ENCODE measurements around the gene TES. TPM values are rescaled to one million over a fixed set of nuclear protein-coding genes. Genes with fewer than 3 reads are reported as not detected.

The TES gene
- total and polyA plus RNA-seq, 9 of the 15 experiments (the other 6 are each of a cell fraction or from before 2014, with no cell fraction given), result 20.7 to 61.6 (median 53.8) TPM

DNA sequence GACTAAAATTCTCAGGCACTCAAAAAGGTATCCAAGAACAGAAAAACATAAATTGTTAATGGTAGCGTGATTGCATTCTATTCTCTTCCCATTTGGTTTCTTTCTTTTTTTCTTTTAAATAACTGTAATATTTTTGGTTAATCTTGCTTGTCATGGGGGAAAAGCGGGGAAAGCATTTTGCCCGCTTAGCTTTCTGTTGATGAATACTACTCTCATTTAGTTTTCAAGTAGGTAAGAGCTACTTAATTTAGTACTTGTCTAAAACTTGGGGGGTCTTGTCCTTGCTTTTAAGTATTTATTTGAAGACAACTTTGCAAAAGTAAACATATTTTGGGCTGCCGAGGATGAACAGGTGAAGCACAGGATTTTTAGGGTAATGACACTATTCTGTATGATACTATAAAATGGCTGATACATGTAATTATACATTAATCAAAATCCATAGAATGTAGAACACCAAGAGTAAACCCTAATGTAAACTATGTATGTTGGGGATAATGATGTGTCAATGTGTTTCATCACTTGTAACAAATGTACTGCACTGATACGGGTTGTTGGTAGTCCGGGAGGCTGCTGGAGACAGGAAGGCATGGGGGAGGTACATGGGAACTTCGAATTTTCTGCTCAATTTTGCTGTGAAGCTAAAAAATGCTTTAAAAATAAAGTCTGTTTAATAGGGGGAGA is 1.7 kb downstream of the TES start (continued):
- TF ChIP-seq, protein P1, sequence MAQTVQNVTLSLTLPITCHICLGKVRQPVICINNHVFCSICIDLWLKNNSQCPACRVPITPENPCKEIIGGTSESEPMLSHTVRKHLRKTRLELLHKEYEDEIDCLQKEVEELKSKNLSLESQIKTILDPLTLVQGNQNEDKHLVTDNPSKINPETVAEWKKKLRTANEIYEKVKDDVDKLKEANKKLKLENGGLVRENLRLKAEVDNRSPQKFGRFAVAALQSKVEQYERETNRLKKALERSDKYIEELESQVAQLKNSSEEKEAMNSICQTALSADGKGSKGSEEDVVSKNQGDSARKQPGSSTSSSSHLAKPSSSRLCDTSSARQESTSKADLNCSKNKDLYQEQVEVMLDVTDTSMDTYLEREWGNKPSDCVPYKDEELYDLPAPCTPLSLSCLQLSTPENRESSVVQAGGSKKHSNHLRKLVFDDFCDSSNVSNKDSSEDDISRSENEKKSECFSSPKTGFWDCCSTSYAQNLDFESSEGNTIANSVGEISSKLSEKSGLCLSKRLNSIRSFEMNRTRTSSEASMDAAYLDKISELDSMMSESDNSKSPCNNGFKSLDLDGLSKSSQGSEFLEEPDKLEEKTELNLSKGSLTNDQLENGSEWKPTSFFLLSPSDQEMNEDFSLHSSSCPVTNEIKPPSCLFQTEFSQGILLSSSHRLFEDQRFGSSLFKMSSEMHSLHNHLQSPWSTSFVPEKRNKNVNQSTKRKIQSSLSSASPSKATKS (CRISPR knock-in tag; IDR thresholded peaks at IDR 0.05), result no peak
- peak; percentile 70 for TF ChIP-seq SOX6 (IDR thresholded peaks at IDR 0.05)
- TF ChIP-seq ZNF449 (CRISPR knock-in tag; IDR thresholded peaks at IDR 0.05), result no peak
- TF ChIP-seq CREBBP (IDR thresholded peaks at IDR 0.05; ENCODE audit: low read depth, low read length), result no peak
- no peak for TF ChIP-seq NCOA2 (IDR thresholded peaks at IDR 0.05; ENCODE audit: partially characterized antibody in 2 of 2)
- TF ChIP-seq EP300 (IDR thresholded peaks at IDR 0.05; ENCODE audit: low read length), result peak; percentile 90
- no peak for TF ChIP-seq STAG1 (CRISPR knock-in tag; IDR thresholded peaks at IDR 0.05; ENCODE audit: borderline replicate concordance)
- peak; percentile 64; the same call in 1 of the 2 replicates for TF ChIP-seq SMARCE1 (IDR thresholded peaks at IDR 0.05)
- no peak for TF ChIP-seq HOXB6 (CRISPR knock-in tag; IDR thresholded peaks at IDR 0.05; ENCODE audit: borderline replicate concordance)
- no peak for TF ChIP-seq SMC3 (conservative IDR thresholded peaks at IDR 0.05; ENCODE audit: insufficient read depth, low read depth, low read length)
- TF ChIP-seq NFYB (IDR thresholded peaks at IDR 0.05; ENCODE audit: extremely low read depth, insufficient read length), result no peak
- TF ChIP-seq DACH1 (IDR thresholded peaks at IDR 0.05; ENCODE audit: partially characterized antibody), result no peak
- TF ChIP-seq, protein P2, sequence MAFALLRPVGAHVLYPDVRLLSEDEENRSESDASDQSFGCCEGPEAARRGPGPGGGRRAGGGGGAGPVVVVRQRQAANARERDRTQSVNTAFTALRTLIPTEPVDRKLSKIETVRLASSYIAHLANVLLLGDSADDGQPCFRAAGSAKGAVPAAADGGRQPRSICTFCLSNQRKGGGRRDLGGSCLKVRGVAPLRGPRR (CRISPR knock-in tag; IDR thresholded peaks at IDR 0.05), result no peak
- TF ChIP-seq TEAD2 (tag; IDR thresholded peaks at IDR 0.05), result no peak
- TF ChIP-seq EGR1 (conservative IDR thresholded peaks at IDR 0.05), result no peak
- no peak for TF ChIP-seq ZNF76 (CRISPR knock-in tag; IDR thresholded peaks at IDR 0.05; ENCODE audit: borderline replicate concordance)
- TF ChIP-seq EP400 (IDR thresholded peaks at IDR 0.05), result peak; percentile 13
- TF ChIP-seq ZNF140 (CRISPR knock-in tag; IDR thresholded peaks at IDR 0.05), result no peak
- no peak for TF ChIP-seq ZNF583 (CRISPR knock-in tag; IDR thresholded peaks at IDR 0.05)
- no peak for TF ChIP-seq ZNF354B (CRISPR knock-in tag; IDR thresholded peaks at IDR 0.05)
- TF ChIP-seq, protein P3, sequence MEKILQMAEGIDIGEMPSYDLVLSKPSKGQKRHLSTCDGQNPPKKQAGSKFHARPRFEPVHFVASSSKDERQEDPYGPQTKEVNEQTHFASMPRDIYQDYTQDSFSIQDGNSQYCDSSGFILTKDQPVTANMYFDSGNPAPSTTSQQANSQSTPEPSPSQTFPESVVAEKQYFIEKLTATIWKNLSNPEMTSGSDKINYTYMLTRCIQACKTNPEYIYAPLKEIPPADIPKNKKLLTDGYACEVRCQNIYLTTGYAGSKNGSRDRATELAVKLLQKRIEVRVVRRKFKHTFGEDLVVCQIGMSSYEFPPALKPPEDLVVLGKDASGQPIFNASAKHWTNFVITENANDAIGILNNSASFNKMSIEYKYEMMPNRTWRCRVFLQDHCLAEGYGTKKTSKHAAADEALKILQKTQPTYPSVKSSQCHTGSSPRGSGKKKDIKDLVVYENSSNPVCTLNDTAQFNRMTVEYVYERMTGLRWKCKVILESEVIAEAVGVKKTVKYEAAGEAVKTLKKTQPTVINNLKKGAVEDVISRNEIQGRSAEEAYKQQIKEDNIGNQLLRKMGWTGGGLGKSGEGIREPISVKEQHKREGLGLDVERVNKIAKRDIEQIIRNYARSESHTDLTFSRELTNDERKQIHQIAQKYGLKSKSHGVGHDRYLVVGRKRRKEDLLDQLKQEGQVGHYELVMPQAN (IDR thresholded peaks at IDR 0.05; ENCODE audit: borderline replicate concordance), result no peak
- TF ChIP-seq ATF3 (IDR thresholded peaks at IDR 0.05), result peak; percentile 86
- no peak for TF ChIP-seq ATF3 (CRISPR knock-in tag; conservative IDR thresholded peaks at IDR 0.05)
- TF ChIP-seq PRMT5 (CRISPR knock-in tag; IDR thresholded peaks at IDR 0.05), result no peak

Measured in K562 (cell line).